Mesodermal cell (in vitro differentiated cells): ENCODE data around the gene ARID1A.

ENCODE experiments used
- H3K27ac ChIP-seq: 2 replicates; pipeline ENCODE4 v1.7.0; 2013; ENCODE audit warnings: mild to moderate bottlenecking, low read depth, low read length, moderate library complexity; ENCODE audit not compliant: severe bottlenecking
- H3K36me3 ChIP-seq: 2 replicates; pipeline ENCODE4 v1.7.1; 2013; ENCODE audit warnings: mild to moderate bottlenecking, low read length, moderate library complexity; ENCODE audit not compliant: control insufficient read depth, insufficient read depth
- H3K4me1 ChIP-seq: one replicate; pipeline ENCODE4 v1.7.1; 2013; ENCODE audit warnings: mild to moderate bottlenecking, low read length; ENCODE audit not compliant: insufficient read depth, control insufficient read depth, poor library complexity, severe bottlenecking
- H3K4me3 ChIP-seq: 2 replicates; pipeline ENCODE4 v1.7.0; 2013; ENCODE audit warnings: low read length, control low read depth, mild to moderate bottlenecking; ENCODE audit not compliant: insufficient read depth, poor library complexity, severe bottlenecking; ENCODE audit errors: extremely low read depth
- H3K9me3 ChIP-seq: 2 replicates; pipeline ENCODE4 v1.7.1; 2013; ENCODE audit warnings: mild to moderate bottlenecking, low read length, moderate library complexity; ENCODE audit not compliant: control insufficient read depth
- WGBS, 2 experiments: methylation state at CpG; one replicate each; pipeline ENCODE4 v1.1.5; 2013; ENCODE audit warnings: missing lambda C conversion rate in 2 of 2; ENCODE audit not compliant: insufficient coverage in 2 of 2; 5-methylcytosine and 5-hydroxymethylcytosine counted together

Gene ARID1A

DNA sequence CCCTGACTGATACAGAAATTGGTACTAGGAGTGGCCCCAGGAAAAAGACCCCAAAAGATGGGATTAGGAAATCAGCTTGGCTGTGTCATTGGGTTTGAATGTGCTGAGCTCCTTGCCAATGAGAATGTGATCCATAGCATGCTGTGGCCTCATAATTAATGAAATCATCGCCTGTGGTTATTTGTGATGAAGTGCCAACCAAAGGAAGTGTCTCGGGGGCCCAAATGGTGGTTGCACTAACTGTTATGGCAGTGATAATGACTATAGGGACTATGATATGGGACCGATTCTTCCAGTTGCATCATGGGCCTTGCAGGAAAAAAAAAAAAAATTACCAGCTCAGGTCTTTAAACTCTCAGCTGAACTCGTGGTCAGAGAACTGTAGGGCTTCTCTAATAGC is 115.2 kb downstream of the ARID1A start:
- H3K4me1 ChIP-seq = no peaks in the 10 kb centered on the region
- WGBS, 2 experiments = 74 to 88% methylated on average over 3 of the region's 4 CpGs
- H3K9me3 ChIP-seq = no peaks in the 10 kb centered on the region
- H3K27ac ChIP-seq = no peak overlapping the region
- no peak overlapping the region for H3K4me3 ChIP-seq
- no peaks in the 10 kb centered on the region for H3K36me3 ChIP-seq

DNA sequence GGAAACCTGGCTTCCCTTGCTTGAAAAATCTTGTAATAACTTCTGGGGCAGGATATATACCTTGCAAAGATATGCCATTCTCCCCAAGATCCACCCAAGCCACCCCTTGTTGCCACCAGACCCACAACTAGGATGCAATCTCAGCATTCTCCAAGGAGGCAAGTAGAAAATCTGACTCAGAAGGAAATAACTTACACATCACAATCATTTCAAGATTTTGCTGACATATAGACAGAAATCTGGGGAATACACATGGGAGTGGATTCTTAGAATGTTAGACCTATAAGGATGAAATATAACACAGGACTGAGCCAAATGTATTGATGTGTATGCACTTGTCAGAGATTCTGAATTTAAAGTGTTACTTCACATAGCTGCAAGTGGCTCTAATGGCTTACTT is 115.9 kb downstream of the ARID1A start:
- H3K9me3 ChIP-seq = no peaks in the 10 kb centered on the region
- H3K4me3 ChIP-seq = no peak overlapping the region
- no peaks in the 10 kb centered on the region for H3K4me1 ChIP-seq

DNA sequence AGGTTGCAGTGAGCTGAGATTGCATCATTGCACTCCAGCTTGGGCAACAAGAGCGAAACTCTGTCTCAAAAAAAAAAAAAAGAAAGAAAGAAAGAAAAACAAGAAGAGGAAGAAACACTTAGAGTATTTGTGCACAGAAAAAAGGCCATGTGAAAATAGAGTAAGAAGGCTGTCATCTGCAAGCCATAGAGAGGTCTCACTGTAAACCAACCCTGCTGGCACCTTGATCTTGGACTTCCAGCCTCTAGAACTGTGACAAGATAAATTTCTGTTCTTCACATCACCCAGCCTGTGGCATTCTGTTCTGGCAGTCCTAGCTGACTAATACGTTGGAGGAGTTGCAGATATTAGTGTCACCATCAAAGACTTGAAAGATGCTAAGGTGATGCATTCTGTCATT is 118.6 kb downstream of the ARID1A start:
- Histone ChIP-seq H3K27ac (no peak overlapping the region), H3K9me3 (no peaks in the 10 kb centered on the region), H3K4me3 (no peak overlapping the region), H3K36me3 (no peaks in the 10 kb centered on the region), H3K4me1 (no peaks in the 10 kb centered on the region)
- WGBS, 2 experiments = 100% methylated on average over 1 of the region's 2 CpGs; no CpG with 5 or more reads in 1 of the 2 experiments

More for the DNA sequence above, 115.9 kb downstream of the ARID1A start:
- H3K36me3 ChIP-seq = no peaks in the 10 kb centered on the region
- no peak overlapping the region for H3K27ac ChIP-seq

DNA sequence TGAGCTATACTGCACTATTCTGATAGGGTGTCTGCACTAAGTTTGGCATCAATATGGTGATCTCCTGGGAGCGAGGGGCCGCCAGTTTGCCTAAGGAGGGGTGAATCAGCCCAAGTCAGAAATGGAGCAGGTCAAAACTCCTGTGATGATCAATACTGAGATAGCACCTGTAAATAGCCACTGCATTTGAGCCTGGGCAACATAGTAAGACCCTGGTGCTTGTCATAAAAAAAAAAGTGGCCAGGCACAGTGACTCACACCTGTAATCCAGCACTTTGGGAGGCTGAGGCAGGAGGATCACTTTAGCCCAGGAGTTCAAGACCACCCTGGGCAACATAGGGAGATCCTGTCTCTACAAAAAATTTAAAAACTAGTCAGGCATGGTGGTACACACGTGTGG is 119.1 kb downstream of the ARID1A start:
- Histone ChIP-seq H3K4me3 (no peak overlapping the region), H3K27ac (no peak overlapping the region), H3K4me1 (no peaks in the 10 kb centered on the region), H3K36me3 (no peaks in the 10 kb centered on the region), H3K9me3 (no peaks in the 10 kb centered on the region)
- WGBS, 2 experiments = 95 to 100% methylated on average over 3 of the region's 3 CpGs

DNA sequence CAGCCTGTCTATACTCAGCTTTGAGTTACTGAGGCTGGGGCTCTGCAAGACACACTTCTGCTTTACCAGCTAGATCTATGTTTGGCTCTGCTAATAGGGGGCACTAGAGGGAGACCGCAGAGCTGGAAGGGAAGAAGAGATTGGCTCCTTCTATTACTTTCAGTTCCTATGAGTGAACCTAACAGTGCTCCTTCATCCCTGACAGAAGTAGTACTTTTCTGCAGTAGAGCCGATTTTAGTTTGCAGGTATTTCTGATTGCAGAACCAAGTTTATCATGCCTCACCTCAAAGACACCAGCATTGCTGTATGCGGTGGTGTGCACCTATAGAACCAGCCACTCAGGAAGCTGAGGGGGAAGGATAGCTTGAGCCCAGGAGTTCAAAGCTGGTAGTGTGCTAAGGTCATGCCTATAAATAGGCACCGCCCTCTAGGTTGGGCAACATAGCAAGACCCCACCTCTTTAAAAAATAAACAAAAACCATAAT is 125.0 kb downstream of the ARID1A start:
- WGBS, 2 experiments = 90 to 96% methylated on average over 3 to 4 of the region's 4 CpGs
- Histone ChIP-seq H3K9me3 (no peaks in the 10 kb centered on the region), H3K36me3 (no peaks in the 10 kb centered on the region), H3K27ac (no peak overlapping the region), H3K4me3 (no peak overlapping the region), H3K4me1 (peaks cover 11% of the 10 kb centered on the region)

DNA sequence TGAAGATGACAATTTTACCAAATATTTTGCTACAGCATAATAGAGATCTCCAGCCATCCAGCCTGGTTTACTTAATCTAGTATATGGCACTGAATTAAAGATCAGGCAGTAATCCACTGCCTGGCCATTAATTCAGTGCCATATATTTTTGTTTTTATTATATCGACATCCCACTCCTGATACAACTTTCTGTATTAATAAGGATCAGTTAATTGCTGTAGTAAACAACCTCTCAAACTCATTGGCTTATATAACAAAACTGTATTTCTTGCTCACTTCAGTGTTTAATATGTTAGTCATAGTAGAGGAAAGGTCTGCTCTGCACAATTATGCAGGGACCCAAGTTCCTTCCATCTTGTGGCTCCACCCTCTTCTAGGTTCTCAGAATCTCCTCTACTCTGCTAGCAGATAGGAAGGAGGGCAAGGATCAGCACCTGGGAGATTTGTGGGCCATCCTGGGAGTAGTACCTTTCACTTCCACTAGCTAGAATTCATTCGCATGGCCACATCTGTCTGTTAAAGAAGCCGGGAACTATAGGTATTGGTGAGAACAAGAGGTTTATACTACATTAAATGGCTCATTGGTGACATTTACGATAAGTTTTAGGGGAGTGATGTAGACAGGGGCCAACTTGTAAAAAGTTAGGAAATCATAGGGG is 127.1 kb downstream of the ARID1A start:
- 88 to 100% methylated on average over 2 to 3 of the region's 4 CpGs for WGBS, 2 experiments
- Histone ChIP-seq H3K4me1 (peaks cover 22% of the 10 kb centered on the region), H3K27ac (no peak overlapping the region), H3K9me3 (no peaks in the 10 kb centered on the region), H3K4me3 (no peak overlapping the region), H3K36me3 (no peaks in the 10 kb centered on the region)

DNA sequence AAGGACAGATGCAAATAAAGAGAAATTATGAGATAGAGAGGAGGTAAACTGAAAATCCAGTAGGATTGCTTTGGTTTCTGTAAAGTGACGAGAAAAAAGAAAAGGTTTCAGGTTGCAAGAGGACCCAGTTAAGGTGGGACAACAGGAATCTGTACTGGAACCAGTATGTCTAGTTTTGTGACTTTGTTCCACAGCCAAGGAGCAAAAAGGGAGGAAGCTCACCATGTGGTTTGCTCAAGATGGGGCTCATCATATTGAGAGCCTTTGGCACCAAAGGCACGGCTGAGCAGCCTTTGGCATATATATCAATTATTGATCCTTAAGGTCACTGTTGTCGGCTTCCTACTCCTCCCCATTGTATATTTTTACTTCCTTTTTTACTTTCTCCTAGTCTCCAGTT is 128.9 kb downstream of the ARID1A start:
- peaks cover 11% of the 10 kb centered on the region for H3K36me3 ChIP-seq
- no peaks in the 10 kb centered on the region for H3K9me3 ChIP-seq
- 95 to 97% methylated on average over 2 to 3 of the region's 3 CpGs for WGBS, 2 experiments
- no peak overlapping the region for H3K4me3 ChIP-seq
- peaks cover 28% of the 10 kb centered on the region for H3K4me1 ChIP-seq
- peak overlapping the region; percentile 72 for H3K27ac ChIP-seq

DNA sequence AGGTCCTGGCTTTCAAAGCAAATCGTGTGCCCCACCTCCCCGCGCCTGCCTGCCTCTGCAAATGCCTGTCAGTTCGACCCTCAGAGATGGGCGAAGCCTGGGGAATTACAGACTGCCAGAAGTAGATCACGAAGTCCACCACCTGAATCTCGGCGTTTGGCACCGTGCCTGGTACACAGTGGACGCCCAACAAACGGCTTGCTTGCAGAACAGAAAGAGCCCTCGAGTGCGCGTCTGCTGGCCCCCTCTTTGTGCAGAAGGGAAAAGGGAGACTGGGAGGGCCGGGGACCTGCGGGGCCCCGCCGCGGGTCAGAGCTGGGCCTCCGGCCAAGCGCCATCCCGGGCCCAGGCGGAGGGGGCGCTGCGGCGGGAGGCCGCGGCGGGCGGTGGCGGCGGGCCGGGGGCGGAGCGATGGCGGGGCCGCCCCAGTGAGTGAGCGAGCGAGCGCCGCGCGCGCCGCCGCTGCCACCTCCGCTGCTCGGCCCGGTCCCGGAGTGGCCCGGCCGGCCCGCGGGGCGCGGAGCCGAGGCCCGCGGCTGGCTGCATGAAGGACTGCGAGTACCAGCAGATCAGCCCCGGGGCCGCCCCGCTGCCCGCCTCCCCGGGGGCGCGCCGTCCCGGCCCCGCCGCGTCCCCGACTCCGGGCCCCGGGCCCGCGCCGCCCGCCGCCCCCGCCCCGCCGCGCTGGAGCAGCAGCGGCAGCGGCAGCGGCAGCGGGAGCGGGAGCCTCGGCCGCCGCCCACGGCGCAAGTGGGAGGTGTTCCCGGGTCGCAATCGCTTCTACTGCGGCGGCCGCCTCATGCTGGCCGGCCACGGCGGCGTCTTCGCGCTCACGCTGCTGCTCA is 130.7 kb downstream of the ARID1A start, which contains the start of gene ZDHHC18:
TSS of gene ZDHHC18 (plus strand) at position 428 of the 845 bp plus-strand sequence. CDS start at position 545, 117 bp downstream.
- Histone ChIP-seq H3K9me3 (no peaks in the 10 kb centered on the region), H3K27ac (peak within 1 kb of the TSS; percentile 72), H3K4me1 (peaks cover 28% of the 10 kb centered on the region), H3K4me3 (peak within 1 kb of the TSS; percentile 57), H3K36me3 (peaks cover 17% of the 10 kb centered on the region)
- WGBS, 2 experiments = 3 to 6% methylated on average over 47 to 86 of the region's 107 CpGs

DNA sequence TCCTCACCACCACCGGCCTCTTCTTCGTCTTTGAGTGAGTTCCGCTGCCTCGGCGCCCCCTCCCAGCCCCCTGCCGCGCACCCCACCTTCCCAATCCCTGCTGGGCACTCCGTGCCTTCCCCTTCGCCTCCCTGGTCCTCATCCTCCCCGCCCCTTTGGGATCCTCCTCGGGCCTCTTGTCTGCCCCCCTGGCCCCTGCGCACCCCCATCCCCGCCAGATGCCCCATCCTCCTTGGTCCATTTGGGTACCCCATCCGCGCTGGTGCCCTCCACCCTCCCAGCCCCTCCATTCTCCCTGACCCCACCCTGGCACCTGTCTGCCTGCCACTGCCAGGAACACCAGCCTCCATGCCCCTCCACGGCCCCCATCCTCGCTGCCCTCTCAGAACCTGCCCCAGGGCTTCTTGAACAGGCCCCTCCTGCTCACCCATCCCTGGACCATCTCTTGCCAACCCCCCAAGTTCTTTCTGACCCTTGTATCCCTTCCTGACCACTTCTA is 131.3 kb downstream of the ARID1A start:
- H3K4me1 ChIP-seq = peaks cover 28% of the 10 kb centered on the region
- no peaks in the 10 kb centered on the region for H3K9me3 ChIP-seq
- peak overlapping the region; percentile 57 for H3K4me3 ChIP-seq
- peaks cover 20% of the 10 kb centered on the region for H3K36me3 ChIP-seq
- 7 to 13% methylated on average over 12 to 13 of the region's 17 CpGs for WGBS, 2 experiments
- H3K27ac ChIP-seq = no peak overlapping the region

DNA sequence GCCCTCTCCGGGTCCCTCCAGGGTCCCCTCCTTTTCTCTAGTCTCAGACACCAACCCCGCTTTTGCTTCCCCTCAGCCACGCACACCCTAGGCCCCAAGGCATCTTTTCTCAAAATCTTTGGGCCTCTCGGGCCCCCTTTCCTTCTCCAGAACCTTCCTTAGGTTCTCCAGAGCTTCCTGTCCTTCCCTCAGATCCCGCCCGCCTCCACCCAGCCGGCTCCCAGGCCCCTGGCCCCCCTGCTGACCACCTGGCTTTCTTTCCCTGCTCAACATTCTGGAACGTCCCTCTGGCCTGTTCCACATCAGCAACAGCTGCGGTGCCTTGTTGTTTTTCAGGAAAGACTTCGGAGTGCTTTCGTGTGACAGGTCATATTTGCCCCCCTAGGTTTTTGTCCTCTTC is 131.8 kb downstream of the ARID1A start:
- no peaks in the 10 kb centered on the region for H3K9me3 ChIP-seq
- peaks cover 25% of the 10 kb centered on the region for H3K36me3 ChIP-seq
- no peak overlapping the region for H3K27ac ChIP-seq
- H3K4me1 ChIP-seq = peaks cover 28% of the 10 kb centered on the region
- 48 to 55% methylated on average over 11 of the region's 11 CpGs for WGBS, 2 experiments
- H3K4me3 ChIP-seq = peak overlapping the region; percentile 57
